Measurements from ENCODE around the gene TNFRSF18.
A peak's percentile ranks its signal among the peaks of the same experiment; 100 is the strongest.

Gene TNFRSF18

DNA sequence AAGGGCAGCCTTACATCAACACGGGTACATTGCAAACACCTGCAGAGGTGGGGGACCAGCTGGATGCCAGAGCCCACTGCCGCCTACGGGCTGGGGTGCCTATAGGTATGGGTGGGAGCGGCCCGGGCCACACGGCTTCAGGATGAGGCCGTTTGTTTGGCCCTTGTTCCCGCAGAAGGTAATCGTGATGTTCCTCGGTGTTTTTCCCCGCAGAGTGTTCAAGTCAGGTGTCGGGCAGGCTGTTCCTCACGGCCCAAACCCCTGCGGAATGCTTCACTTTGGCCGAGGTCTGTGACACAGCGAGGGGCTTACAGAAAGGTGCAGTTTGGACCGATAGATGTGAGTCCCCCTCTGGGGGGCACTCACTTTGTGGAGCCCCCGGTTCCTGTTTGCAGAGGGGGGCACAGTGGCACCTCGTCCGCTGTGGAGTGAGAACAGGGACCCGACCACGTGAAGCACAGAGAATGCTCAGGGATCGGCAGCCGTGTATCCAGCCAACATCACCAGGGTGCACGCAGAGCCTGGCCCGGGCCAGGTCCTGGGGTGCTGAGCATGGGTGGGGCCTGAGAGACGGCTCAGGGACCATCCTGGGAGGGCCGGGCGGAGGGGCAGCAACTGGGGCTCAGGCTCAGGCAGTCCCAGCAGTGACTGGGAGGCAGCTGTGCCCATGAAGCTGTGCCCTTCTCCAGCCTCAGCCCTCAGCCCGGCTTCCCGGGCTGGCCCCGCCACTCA lies 33.2 kb downstream of the TNFRSF18 start:
- Histone ChIP-seq H3K4me1 (peaks cover 0 to 9% (median 0%) of the 10 kb centered on the region in 4 donors), H3K4me3 (no peak overlapping the region), H3K36me3 (no peaks in the 10 kb centered on the region), H3K27me3 (peaks cover 0 to 90% of the 10 kb centered on the region in 2 donors), H3K27ac (no peak overlapping the region), H3K9me3 (no peaks in the 10 kb centered on the region)
- TF ChIP-seq, protein P1, sequence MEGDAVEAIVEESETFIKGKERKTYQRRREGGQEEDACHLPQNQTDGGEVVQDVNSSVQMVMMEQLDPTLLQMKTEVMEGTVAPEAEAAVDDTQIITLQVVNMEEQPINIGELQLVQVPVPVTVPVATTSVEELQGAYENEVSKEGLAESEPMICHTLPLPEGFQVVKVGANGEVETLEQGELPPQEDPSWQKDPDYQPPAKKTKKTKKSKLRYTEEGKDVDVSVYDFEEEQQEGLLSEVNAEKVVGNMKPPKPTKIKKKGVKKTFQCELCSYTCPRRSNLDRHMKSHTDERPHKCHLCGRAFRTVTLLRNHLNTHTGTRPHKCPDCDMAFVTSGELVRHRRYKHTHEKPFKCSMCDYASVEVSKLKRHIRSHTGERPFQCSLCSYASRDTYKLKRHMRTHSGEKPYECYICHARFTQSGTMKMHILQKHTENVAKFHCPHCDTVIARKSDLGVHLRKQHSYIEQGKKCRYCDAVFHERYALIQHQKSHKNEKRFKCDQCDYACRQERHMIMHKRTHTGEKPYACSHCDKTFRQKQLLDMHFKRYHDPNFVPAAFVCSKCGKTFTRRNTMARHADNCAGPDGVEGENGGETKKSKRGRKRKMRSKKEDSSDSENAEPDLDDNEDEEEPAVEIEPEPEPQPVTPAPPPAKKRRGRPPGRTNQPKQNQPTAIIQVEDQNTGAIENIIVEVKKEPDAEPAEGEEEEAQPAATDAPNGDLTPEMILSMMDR (IDR thresholded peaks at IDR 0.05): no peak
- DNase-seq: peak in 1 of 2 donors; percentile 46
- intact Hi-C loops (cut with DNase I; ENCODE audit: low total_unique reads): no loop called here

DNA sequence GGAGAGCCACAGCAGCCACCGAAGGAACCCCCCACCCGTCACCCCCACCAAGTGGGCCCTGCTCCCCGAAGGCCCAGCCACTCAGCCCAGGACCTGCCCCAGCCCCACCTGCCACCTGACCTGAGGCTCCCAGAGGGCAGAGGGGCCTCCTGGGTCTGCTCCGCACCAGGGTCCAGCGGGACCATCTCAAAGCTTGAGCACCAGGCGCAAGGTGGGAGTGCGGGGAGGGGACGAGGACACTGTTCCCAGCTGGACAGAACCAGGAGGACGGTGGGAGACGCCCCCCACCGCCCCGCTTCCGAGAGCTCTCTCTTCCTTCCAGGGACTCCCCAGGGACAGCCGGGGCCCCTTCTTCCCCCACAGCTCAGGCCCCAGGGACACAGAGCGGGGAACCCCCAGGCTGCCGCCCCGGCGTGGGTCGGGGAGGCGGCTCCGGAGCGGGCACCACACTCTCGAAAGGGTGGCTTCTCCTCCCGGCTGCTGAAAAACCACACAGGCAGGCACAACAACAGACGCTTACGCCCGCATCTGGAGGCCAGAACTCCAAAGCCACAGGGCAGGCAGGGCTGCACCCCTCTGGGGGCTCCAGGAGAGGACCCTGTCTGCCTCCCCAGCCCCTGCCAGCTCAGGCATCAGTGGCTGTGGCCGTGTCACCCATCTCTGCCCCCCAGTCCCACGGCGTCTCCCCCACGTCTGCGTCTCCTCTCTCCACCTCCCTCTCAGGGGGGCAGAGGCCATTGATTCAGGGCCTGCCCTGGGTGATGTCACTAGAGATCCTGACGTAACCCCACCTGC lies 34.6 kb downstream of the TNFRSF18 start:
- TF ChIP-seq, protein P1 (IDR thresholded peaks at IDR 0.05): no peak

DNA sequence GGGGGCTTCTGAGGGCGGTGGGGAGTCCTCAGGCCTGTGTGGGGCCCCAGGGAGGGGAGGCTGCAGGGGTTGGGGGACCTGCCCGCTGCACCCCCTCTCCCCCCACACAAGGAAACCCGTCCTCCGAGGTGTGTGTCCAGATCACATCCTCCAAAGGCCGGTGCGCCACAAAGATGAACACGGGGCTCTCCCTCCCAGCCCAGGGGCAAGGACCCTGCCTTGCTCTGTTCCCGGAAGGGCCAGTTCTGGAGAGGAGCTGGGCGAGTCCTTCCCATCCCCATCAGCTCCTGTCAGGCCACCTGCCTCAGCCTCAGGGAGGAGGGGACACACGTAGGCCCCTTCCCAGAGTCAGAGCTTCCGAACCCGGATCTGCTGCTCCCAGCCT lies 35.2 kb downstream of the TNFRSF18 start:
- DNase-seq: peak in 1 of 2 donors; percentile 47
- Histone ChIP-seq H3K27me3 (peaks cover 0 to 91% of the 10 kb centered on the region in 2 donors), H3K4me1 (peaks cover 0 to 5% (median 0%) of the 10 kb centered on the region in 4 donors), H3K4me3 (no peak overlapping the region), H3K9me3 (no peaks in the 10 kb centered on the region), H3K36me3 (no peaks in the 10 kb centered on the region), H3K27ac (no peak overlapping the region)
- intact Hi-C loops (cut with DNase I; ENCODE audit: low total_unique reads): no loop called here
- TF ChIP-seq, protein P1 (IDR thresholded peaks at IDR 0.05): no peak

More for the DNA sequence above, 34.6 kb downstream of the TNFRSF18 start:
- peaks cover 0 to 9% (median 0%) of the 10 kb centered on the region in 4 donors for H3K4me1 ChIP-seq
- no peaks in the 10 kb centered on the region for H3K36me3 ChIP-seq
- peaks cover 0 to 91% of the 10 kb centered on the region in 2 donors for H3K27me3 ChIP-seq
- peak in 1 of 2 donors; percentile 44 for DNase-seq
- H3K9me3 ChIP-seq: no peaks in the 10 kb centered on the region
- no peak overlapping the region for H3K27ac ChIP-seq
- intact Hi-C loops (cut with DNase I; ENCODE audit: low total_unique reads): no loop called here
- no peak overlapping the region for H3K4me3 ChIP-seq

DNA sequence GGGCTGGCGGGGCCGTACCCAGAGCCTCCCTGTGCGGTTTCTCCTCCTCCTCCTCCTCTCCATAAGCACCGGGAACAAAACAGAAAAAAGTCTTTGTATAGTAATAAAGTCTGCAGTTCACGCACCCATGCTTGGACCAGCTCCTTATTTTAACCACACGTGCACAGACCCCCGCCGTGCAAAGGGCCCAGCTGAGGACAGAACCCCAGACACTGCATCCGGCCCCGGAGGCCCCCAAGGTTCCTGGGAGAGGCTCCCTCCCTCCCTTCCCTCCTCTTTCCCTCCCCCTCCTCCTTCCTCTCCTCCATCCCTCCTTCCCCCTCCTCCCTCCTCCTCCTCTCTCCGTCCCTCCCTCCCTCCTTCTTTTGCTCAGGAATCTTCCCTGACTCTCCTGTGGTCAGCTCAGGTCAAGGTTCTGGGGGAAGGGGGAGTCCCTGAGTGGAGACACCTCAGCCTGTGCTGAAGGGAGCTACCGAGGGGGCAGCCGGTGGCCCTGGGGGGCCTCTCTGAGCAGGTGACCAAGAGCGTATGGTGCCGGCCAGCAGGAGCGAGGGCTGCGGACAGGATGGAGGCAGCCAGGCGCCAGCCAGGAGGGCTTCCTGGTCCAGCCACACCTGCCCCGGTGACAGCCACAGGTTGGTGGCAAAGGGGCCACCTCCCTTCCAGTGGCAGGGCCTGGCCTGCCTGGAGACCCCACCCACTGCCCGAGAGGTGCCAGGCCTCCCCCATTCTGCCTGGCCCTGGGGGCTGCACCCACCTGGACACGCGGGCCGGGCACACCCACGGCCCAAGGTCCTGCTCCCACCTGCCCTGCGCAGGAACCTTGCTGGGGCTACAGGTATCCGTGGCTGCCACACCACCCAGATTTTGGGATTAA lies 35.9 kb downstream of the TNFRSF18 start:
- H3K36me3 ChIP-seq: no peaks in the 10 kb centered on the region
- no peaks in the 10 kb centered on the region for H3K9me3 ChIP-seq
- H3K27ac ChIP-seq: no peak overlapping the region
- no peak overlapping the region for H3K4me3 ChIP-seq
- intact Hi-C loops (cut with DNase I; ENCODE audit: low total_unique reads): no loop called here
- TF ChIP-seq, protein P1 (IDR thresholded peaks at IDR 0.05): no peak
- DNase-seq: peak in 1 of 2 donors; percentile 44
- H3K27me3 ChIP-seq: peaks cover 0 to 91% of the 10 kb centered on the region in 2 donors
- peaks cover 0 to 5% (median 0%) of the 10 kb centered on the region in 4 donors for H3K4me1 ChIP-seq
